ENCODE data around the gene LINGO3.

The LINGO3 gene

GRCh38 chr19:2318923-2319322 is 11.0 kb upstream of the LINGO3 start:
- no peaks in the 10 kb centered on the region for H3K4me1 ChIP-seq (ENCODE audit: insufficient read depth, poor library complexity, severe bottlenecking)
- no peak overlapping the region for H3K27ac ChIP-seq (ENCODE audit: poor library complexity, severe bottlenecking)
- ATAC-seq (ENCODE audit: low read depth) (no peak), DNase-seq (ENCODE audit: low spot score) (no peak)
- no peak overlapping the region for H3K4me3 ChIP-seq (ENCODE audit: severe bottlenecking)
- H3K27me3 ChIP-seq (ENCODE audit: insufficient read depth, poor library complexity, severe bottlenecking) = no peaks in the 10 kb centered on the region
- no peak for TF ChIP-seq CTCF (IDR thresholded peaks at IDR 0.05; ENCODE audit: poor library complexity, severe bottlenecking)
- H3K9me3 ChIP-seq (ENCODE audit: severe bottlenecking) = no peaks in the 10 kb centered on the region
- peaks cover 6% of the 10 kb centered on the region for H3K36me3 ChIP-seq (ENCODE audit: low read depth)

DNA sequence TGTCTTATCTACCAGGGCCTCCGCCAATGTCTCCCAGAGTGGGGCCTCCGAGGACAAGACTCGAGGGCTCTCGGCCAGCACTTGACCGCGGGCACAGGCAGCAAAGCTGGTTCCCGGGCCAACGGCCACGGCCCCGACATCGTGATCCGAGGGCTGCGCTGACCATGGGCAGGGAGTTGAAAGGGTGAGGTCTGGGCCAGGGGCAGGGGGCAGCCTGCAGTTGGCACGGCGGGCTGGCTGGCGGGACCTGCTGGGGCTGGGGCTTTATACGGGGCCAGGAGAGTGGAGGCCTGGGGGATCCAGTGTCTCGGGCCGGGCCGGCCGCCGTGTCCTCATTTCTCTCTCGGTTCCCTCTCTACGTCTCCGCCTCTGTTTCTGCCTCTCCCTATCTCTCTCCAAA is 9.8 kb upstream of the LINGO3 start:
- no peak overlapping the region for H3K27ac ChIP-seq (ENCODE audit: poor library complexity, severe bottlenecking)
- no peaks in the 10 kb centered on the region for H3K27me3 ChIP-seq (ENCODE audit: insufficient read depth, poor library complexity, severe bottlenecking)
- H3K4me3 ChIP-seq (ENCODE audit: severe bottlenecking) = no peak overlapping the region
- H3K9me3 ChIP-seq (ENCODE audit: severe bottlenecking) = no peaks in the 10 kb centered on the region
- H3K4me1 ChIP-seq (ENCODE audit: insufficient read depth, poor library complexity, severe bottlenecking) = no peaks in the 10 kb centered on the region
- DNase-seq (ENCODE audit: low spot score) (no peak), ATAC-seq (ENCODE audit: low read depth) (no peak)
- H3K36me3 ChIP-seq (ENCODE audit: low read depth) = peaks cover 6% of the 10 kb centered on the region
- TF ChIP-seq CTCF (IDR thresholded peaks at IDR 0.05; ENCODE audit: poor library complexity, severe bottlenecking) = no peak

GRCh38 chr19:2317300-2317699 is 9.3 kb upstream of the LINGO3 start:
- DNase-seq (ENCODE audit: low spot score) = no peak
- Histone ChIP-seq H3K4me1 (ENCODE audit: insufficient read depth, poor library complexity, severe bottlenecking) (no peaks in the 10 kb centered on the region), H3K27ac (ENCODE audit: poor library complexity, severe bottlenecking) (no peak overlapping the region), H3K9me3 (ENCODE audit: severe bottlenecking) (no peaks in the 10 kb centered on the region), H3K27me3 (ENCODE audit: insufficient read depth, poor library complexity, severe bottlenecking) (no peaks in the 10 kb centered on the region), H3K4me3 (ENCODE audit: severe bottlenecking) (no peak overlapping the region), H3K36me3 (ENCODE audit: low read depth) (peaks cover 6% of the 10 kb centered on the region)
- ATAC-seq (ENCODE audit: low read depth) = no peak
- TF ChIP-seq CTCF (IDR thresholded peaks at IDR 0.05; ENCODE audit: poor library complexity, severe bottlenecking) = no peak

DNA sequence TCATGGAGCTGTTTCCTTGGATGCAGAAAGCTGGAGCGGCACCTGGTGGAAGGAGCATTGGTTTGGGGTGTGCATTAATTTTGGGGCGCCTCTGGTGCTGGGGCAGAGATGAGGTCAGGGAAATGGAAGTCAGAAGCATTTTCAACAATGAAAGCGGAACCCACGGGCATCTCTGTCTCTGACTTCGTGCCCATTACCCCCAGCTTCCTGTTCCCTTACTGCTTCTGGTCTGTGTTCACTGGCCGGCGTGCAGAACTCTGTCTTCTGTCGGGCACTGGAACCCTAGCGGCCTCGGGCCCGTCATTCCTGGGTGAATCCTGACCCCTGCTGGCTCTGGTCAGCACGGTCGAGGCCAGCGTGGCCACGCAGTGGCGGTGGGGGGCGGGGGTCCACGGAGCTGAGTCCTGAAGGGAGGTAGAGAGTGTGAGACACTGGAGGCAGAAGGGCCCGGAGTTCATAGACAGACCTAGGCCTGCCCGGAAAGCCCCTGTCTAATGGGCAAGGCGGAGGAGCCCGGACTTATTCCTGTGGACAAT is 7.9 kb upstream of the LINGO3 start:
- Histone ChIP-seq H3K27me3 (ENCODE audit: insufficient read depth, poor library complexity, severe bottlenecking) (no peaks in the 10 kb centered on the region), H3K4me1 (ENCODE audit: insufficient read depth, poor library complexity, severe bottlenecking) (no peaks in the 10 kb centered on the region), H3K36me3 (ENCODE audit: low read depth) (no peaks in the 10 kb centered on the region), H3K27ac (ENCODE audit: poor library complexity, severe bottlenecking) (no peak overlapping the region), H3K9me3 (ENCODE audit: severe bottlenecking) (no peaks in the 10 kb centered on the region), H3K4me3 (ENCODE audit: severe bottlenecking) (no peak overlapping the region)
- ATAC-seq (ENCODE audit: low read depth) = no peak; the same call in 2 of the 3 replicates
- DNase-seq (ENCODE audit: low spot score) = no peak
- no peak for TF ChIP-seq CTCF (IDR thresholded peaks at IDR 0.05; ENCODE audit: poor library complexity, severe bottlenecking)

GRCh38 chr19:2315121-2315817 is 7.3 kb upstream of the LINGO3 start:
- ATAC-seq (ENCODE audit: low read depth) = no peak
- Histone ChIP-seq H3K27ac (ENCODE audit: poor library complexity, severe bottlenecking) (no peak overlapping the region), H3K4me3 (ENCODE audit: severe bottlenecking) (no peak overlapping the region), H3K4me1 (ENCODE audit: insufficient read depth, poor library complexity, severe bottlenecking) (no peaks in the 10 kb centered on the region), H3K9me3 (ENCODE audit: severe bottlenecking) (no peaks in the 10 kb centered on the region), H3K36me3 (ENCODE audit: low read depth) (no peaks in the 10 kb centered on the region), H3K27me3 (ENCODE audit: insufficient read depth, poor library complexity, severe bottlenecking) (no peaks in the 10 kb centered on the region)
- no peak for DNase-seq (ENCODE audit: low spot score)
- no peak for TF ChIP-seq CTCF (IDR thresholded peaks at IDR 0.05; ENCODE audit: poor library complexity, severe bottlenecking)
